Stimulated activated CD4-positive, alpha-beta T cell treated with anti-CD3 and anti-CD28 coated beads, Interleukin-12 subunit alpha, Interleukin-12 subunit beta, amount 100 ng/mL, for 24 hours (primary cell): ENCODE results near the gene DDR1.
"Not testable (repeated sequence)": the region's sequence is repeated elsewhere in the genome, so short reads cannot be mapped to it uniquely, and the experiment has no call there.

Experiments used
- DNase-seq, 2 experiments: peaks; one replicate each; pipeline ENCODE4 v3.0.0-alpha.2; 2020; ENCODE audit warnings: low read depth in 2 of 2

DDR1 gene

DNA sequence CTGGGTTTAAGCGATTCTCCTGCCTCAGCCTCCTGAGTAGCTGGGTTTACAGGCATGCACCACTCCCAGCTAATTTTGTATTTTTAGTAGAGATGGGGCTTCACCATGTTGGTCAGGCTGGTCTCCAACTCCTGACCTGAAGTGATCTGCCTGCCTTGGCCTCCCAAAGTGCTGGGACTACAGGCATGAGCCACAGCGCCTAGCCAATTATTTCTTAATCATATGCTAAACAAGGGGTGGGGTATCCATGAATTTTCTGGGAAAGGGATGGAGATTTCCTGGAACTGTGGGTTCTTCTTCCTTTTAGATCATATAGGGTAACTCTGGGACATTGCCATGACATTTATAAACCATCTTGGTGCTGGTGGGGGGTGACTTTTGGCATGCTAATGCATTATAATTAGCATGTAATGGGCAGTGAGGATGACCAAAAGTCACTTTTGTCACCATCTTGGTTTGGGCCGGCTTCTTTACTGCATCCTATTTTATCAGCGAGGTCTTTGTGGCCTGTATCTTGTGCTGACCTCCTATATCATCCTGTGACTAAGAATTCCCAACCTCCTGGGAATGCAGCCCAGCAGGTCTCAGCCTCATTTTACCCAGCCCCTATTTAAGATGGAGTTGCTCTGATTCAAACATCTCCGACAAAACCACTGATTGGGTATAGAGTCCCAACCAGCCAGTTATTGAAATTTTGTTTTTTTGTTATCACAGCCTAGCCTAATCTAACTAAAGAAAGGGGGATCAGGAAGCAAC is 29.9 kb upstream of the DDR1 start:
- no peak for DNase-seq

DNA sequence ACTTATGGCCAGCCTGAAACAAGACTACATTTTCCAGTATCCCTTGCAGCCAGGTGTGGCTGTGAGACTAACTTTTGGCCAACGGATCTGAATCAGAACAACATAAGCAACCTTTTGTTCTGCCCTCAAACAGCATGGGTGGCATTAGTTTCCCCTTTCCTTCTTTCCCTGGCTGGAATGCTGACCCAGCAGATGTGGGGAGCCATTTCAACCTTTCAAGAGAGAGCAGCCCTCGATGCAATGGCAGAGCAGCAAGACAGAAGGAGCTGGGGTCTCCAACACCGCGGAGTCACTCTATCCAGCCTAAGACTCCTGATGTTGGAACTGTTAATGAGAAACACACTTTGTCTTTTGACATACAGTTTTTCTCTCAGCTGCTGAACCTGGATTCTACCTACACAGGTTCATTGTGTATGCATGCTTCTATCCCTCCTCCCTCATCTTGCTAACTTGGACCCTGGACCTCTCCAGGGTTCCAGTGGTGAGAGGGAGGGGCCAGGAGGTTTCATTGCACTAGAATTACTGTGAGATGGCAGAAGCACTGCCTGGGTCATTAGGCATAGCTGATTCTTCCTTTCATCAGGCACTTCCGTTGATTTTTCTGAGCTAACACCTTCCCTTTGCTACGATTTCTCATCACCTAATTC is 28.8 kb upstream of the DDR1 start:
- no peak for DNase-seq

DNA sequence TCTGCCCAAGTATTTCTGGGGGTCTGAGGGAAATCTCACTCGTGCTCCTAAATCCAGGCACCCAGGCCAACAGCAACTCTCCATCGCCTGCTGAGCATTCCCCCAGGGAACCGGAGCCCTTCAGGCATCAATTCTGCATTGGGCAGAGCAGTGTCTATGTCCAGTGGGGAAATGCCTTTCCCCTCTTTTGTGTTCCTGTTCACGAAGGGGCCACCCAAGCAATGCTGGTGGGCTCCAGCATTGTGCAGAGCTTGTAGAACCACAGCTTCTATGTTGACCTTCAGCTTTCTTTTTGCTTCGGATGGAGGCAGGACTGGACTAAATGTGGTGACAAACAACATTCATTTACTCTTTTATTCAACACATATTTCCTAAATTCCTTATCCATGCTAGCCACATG is 27.2 kb upstream of the DDR1 start:
- no peak for DNase-seq

DNA sequence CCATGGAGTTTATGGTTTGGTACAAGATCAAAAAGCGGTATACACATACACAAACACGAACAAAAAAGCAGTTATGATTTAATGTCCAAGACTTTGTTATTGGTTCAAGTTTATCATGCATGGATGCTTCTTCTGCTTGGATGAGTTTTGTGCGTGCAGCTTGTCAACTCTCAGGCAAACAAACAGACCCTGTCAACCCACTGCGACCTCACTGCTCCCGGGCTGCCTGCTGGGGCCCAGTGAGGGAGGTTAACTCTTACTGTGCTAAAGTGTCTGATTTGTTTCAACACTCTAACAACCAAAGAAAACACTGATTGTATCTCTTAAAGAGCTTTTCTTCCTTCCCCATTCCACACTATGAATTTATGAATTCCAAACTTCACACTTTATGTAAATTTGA is 26.8 kb upstream of the DDR1 start:
- DNase-seq: no peak

DNA sequence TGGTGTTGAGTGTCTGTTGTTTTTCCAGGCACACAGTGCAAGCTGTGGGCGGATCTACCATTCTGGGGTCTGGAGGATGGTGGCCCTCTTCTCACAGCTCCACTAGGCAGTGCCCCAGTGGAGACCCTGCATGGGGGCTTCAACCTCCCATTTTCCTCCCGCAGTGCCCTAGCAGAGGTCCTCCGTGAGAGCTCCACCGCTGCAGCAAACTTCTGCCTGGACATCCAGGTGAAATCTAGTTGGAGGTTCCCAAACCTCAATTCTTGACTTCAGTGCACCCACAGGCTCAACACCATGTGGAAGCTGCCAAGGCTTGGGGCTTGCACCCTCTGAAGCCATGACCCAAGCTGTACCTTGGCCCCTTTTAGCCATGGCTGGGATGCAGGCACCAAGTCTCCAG is 24.6 kb upstream of the DDR1 start:
- not testable (repeated sequence) for DNase-seq

DNA sequence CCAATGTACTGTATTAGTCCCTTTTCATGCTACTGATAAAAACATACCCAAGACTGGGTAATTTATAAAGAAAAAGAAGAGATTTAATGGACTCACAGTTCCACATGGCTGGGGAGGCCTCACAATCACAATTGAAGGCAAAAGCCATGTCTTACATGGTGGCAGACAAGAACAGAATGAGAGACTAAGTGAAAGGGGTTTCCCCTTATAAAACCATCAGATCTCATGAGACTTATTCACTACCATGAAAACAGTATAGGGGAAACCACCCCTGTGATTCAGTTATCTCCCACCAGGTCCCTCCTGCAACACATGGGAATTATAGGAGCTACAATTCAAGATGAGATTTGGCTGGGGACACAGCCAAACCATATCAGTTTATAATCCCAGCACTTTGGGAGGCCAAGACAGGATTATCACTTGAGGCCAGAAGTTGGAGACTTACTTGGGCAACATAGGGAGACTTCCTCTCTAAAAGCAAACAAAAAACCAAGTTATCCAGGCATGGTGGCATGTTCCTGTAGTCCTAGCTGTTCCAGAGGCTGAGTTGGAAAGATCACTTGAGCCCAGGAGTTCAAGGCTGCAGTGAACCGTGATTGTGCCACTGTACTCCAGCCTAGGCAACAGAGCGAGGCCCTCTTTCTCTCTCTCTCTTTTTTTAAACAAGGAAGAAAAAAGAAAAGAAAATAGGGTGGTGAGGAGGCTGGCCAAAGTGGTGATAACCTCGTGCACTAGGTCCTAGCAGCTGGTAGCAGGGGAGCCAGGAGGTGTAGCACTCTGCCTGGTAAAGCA is 22.9 kb upstream of the DDR1 start:
- DNase-seq: no peak

DNA sequence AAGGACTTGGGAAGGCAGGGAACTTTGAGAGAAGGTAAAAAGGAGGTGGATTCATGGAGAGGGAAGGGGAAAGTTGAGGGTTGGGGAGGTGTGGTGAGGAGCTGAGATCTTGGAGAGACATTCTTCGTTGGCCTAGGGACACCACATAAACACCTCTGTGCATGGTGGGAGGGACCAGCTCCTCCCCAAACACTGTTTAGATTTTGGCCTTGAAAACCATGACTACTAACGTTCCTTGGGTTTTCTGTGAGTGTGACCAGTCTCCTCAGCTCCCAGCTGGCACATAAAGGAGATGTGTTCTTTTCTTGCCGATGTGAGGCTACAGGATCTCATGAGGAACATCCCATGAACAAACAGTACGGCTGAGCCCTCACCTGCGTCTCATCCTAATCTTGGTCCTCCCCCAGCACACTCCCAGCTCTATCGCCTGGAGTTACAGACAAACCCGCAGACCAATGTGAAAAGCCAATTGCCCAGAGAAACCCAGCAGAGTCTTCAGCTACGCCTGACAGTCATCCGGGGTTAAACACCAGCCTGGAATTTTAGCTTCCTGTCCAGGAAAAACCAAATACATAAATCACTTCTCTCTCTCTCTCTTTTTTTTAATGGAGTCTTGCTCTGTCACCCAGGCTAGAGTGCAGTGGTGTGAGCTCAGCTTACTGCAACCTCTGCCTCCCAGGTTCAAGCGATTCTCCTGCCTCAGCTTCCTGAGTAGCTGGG is 22.0 kb upstream of the DDR1 start:
- no peak for DNase-seq

DNA sequence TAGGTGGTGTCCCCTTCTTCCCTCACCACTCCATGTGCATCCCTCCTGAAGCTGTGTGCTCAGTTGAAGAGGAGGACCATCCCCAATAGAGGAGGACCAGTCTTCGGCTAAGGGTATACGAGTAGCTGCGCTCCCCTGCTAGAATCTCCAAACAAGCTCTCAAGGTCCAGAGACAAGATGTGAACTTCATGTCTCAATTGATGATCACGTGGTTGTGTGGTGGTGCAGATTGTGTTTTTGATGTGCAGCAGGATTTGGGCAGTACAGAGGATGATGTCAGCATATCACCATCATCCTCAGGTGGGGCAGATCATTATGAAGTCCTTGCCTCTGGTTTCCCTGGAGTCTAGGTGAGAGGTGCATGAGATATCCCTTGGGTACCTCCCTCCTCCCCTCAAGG is 20.0 kb upstream of the DDR1 start:
- DNase-seq: no peak

DNA sequence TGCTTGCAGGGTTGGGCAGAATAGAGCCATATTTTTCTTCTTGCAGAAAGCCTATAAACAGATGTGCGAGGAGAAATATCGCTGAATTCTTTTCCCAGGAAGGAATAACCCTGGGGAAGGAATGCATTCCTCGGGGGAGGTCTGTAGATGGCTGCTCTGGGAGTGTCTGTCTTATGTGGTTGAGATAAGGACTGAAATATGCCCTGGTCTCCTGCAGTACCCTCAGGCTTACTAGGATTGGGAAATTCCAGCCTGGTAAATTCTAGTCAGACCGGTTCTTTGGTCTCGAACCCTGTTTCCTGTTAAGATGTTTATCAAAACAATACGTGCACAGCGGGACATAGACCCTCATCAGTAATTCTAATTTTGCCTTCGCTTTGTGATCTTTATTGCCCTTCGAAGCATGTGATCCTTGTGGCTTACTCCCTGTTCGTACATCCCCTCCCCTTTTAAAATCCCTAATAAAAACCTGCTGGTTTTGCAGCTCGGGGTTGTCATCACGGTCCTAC is 15.0 kb upstream of the DDR1 start:
- DNase-seq: not testable (repeated sequence)

DNA sequence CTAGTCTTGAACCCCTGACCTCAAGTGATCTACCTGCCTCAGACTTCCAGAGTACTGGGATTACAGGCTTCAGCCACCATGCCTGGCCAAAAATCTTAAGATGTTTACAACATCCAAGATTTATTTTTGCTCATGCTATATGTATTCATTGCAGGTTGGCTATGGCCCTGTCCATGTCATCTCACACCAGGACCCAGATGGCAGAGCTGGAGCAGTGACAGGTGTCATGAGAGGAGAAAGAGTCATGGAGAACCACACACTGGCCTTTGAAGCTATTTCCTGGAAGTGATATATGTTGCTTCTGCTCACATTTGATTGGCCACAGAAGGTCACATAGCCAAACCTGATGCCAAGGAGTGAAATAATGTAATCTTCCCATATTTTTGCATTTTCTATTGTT is 13.8 kb upstream of the DDR1 start:
- DNase-seq: no peak

DNA sequence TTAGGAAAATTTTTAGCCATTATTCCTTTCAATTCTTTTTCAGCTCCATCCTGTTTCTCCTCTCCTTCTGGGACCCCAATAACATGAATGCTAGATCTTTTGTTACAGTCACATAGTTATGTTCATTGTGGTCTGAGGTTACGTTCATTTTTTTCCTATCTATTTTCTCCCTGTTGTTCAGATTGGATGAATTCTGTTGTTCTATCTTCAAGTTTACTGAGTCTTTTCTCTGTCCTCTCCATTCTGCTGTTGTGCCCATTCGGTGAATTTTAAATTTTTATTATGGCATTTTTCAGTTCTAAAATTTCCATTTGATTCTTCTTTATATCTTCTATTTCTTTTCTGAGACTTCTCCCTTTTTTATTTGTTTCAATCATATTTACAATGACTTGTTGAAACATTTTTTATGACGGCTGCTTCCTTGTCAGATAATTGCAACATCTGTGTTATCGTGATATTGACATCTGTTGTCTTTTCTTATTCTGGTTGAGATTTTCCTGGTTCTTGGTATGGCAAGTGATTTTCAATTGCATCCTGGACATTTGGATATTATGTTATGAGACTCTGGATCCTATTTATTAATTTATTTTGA is 12.6 kb upstream of the DDR1 start:
- DNase-seq: no peak

DNA sequence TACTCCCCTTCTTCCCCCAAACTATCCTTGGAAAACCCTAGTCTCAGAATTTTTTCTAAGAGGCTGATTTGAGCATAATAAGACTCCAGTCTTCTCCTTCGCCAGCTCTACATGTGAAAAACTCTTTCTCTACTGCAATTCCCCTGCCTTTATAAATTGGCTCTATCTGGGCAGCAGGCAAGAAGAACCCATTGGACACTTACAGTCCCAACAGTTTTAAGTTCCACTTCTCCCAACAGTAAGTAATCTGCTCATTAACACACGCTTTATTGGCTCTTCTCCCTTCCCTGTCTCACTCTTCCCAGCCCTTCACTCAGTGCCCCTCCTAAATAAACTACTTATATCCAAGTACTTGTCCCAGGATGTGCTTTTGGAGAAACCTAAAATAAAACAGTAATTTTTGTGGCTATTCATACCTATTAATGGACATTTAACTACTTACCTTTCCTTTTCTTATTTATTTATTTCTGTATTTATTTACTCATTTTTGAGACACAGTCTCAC is 11.1 kb upstream of the DDR1 start:
- DNase-seq: no peak

DNA sequence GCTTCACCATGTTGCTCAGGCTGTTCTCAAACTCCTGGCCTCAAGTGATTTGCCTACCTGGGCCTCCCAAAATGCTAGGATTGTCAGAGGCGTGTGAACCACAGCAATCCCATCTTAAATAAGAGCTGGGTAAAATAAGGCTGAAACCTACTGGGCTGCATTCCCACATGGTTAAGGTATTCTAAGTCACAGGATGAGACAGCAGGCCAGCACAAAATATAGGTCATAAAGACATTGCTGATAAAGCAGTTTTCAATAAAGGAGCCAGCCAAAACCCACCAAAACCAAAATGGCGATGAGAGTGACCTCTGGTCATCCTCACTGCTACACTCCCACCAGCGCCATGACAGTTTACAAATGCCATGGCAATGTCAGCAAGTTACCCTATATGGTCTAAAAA is 10.5 kb upstream of the DDR1 start:
- DNase-seq: not testable (repeated sequence)

DNA sequence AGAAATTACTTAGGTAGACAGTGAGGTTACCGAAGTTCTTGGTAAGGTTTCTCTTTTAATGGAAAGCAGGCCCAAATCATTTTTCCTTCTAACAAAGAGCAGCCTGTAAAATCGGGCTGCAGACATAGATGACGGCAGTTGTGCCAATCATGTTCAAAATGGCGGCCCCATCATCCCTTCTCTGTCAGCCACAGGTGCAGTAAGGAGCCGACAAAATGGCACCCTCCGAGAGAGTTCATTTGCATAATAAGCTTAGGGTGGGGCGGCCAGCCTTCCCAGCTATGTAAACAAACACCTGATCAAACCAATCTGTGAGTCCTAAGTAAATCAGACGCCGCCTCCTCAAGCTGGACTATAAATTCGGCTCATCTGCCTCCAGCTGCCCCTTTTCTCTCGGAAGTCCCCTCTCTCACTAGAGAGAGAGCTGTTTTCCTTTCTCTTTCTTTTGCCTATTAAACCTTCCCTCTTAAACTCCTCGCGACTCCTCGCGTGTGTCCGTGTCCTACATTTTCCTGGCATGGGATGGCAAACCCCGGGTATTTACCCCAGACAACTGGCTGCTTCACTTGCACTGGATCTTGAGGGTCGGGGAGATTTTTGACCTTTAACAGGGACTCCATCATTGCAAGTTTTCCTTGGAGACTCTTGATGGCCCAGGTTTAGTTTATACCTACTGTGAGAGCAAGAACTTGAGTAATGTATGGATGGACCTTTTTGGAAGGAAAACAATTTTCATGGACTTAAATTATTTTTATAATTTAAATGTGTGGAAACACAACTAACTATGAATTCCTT is 8.9 kb upstream of the DDR1 start:
- no peak for DNase-seq

DNA sequence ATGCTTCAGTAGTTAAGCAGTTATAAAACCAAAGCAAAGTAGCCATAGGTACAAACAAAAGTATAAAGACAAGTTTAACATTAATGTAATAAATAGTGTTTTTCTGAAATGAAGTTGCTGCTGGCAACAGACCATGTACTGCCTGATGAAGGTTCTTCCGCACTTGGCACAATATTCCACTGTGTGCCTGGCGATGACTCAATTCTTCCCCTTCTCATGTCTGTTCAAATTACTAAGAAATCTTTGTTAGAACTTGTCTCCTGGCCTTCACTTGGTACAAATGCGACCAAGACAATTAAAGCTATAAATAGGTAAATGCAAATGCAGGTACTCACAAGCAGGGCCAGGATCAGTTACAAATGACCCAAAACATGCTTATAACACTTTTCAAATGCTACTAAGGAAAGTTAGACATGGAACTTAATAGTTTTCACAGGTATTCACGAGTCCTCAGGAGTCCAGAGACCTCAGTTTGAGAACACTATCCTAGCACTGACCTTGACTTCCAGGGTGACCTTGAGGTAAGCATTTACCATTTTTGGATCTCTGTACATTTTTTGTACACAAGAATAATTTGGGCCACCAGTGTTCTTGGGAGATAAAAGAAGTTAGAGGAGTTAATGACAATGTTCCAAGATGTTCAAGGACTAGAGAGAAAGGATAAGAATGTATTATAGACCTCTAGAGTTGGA is 8.1 kb upstream of the DDR1 start:
- DNase-seq: no peak

DNA sequence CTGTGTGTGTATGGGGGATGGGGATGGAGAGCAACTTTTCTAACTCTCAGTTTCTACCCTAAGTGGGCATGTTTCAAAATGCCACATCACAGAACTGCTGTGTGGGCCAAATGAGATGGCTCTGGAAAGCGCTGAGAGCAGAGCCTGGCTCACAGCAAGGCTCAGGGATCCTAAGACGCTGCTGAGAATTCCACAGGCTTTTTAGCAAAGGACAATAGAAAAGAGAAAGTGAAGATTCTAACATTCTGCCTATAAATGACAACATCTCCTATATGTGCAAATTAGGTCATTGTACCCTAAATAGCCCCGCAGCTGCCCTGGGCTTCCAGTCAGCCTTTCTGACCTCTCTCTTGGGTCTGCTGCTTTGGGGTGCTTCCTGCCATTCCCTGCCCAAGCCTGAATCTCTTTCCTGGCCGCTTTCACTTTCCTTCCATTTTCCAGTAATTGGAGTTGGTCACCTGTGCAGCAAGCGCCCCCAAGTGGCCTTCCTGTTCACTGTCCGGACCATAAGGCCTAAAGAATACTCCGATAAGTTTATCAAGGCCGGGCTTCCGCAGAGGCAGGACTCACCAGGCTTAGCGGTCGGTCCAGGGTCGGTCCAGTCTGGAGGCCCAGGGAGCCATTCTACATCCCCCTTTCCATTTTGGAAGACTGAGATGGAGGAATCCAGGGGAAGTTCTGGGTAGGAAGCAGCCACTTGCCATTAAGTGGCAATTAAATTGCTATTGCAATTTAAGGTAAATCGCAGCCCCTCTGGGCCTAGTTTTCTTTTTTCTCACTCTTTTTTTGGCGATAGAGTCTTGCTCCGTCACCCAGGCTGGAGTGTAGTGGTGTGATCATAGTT is 6.7 kb upstream of the DDR1 start:
- peak; percentile 49 to 74 for DNase-seq

DNA sequence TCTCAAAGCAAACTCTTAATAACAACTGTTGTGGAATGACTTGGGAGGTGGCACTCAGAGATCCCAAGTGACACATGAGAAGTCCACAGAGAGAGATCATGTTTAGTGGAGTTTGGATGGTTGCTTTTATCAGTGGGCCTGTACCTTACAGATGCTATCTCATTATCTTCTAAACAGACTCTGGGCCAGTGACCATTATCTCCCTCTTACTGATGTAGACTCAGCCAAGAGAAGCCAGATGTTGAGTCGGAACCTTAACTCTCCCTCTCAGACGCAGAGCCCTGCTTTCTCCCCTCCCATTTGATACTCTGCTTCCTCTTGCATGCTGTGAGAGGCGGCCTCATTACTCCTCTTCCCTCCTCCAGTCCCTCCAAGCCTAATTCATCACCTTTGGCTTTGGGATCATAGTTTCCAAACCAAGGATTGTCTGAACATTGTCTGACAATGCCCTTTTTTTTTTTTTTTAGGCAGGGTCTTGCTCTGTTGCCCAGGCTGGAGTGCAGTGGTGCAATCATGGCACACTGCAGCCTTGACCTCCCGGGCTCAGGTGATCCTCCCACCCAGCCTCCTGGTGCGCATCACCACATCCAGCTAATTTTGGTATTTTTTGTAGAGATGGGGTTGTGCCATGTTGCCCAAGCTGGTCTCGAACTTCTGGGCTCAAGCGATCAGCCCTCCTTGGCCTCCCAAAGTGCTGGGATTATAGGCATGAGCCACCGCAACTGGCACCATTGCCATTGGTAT is 4.5 kb upstream of the DDR1 start:
- no peak for DNase-seq

DNA sequence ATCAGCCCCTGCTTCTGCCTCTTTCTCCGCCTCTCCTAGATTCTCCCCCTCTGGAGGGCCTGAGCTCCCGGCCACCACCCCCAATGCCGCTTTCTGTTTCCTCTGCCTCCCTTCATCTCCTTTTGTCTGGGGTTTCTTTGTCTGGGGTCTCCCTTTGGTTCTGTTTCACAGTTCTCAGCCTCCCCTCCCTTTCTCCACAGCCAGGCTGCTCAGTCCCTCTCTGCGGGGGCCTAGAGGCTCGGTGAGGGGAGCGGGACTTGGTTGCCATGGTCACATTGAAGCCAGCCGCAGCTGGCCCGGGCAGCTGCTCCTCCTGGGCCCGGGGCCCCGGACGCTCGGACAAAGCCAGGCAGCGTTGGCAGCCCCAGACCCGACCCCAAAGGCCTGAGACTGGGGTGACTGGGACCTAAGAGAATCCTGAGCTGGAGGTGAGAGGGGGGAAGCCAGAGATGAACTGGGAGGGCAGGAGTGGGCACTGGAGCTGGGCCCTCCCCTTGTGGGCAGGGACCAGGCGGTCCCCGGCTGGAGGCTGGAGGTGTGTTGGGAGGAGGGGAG is 3.5 kb upstream of the DDR1 start:
- no peak for DNase-seq
